H1 (cell line): ENCODE measurements around the gene SLC25A40. TPM values are rescaled to one million over a fixed set of nuclear protein-coding genes. Genes with fewer than 3 reads are reported as not detected.

Source experiments
- CTCF ChIA-PET: fragments of 300-600 bp; sonication (Branson Sonifier 250); formaldehyde crosslinking; loops from one replicate; lab custom pipeline; 2021; ENCODE audit not compliant: partially characterized antibody; lab: Charles Lee
- POLR2A ChIA-PET: fragments of 300-600 bp; sonication (Branson Sonifier 250); formaldehyde crosslinking; loops from one replicate; lab custom pipeline; 2021; ENCODE audit warnings: inconsistent platforms; ENCODE audit not compliant: partially characterized antibody; lab: Charles Lee
- DNase-seq, 2 experiments: peaks; one replicate each; pipeline versions ENCODE4 v3.0.0 to v3.0.0-alpha.2; 2010 to 2022; ENCODE audit warnings: low spot score in 2 of 2, low read depth in 1 of 2, mixed read lengths in 1 of 2
- FAIRE-seq: peaks from 2 replicates; lab custom pipeline; 2011; peaks lifted over from hg19 to GRCh38; lab: Jason Lieb, UNC
- H2AFZ ChIP-seq: 2 replicates; pipeline ENCODE4 v1.8.1; 2012; ENCODE audit warnings: low read length, inconsistent platforms
- H2AK5ac ChIP-seq: 2 replicates; pipeline ENCODE4 v1.6.1; 2013; ENCODE audit warnings: low read depth, low read length
- H2BK120ac ChIP-seq: replicated peaks from 2 replicates; pipeline ENCODE3; 2013; ENCODE audit warnings: low read depth, low read length, inconsistent platforms
- H2BK12ac ChIP-seq: 2 replicates; pipeline ENCODE4 v1.6.1; 2013; ENCODE audit warnings: low read depth, low read length
- H2BK15ac ChIP-seq: 2 replicates; pipeline ENCODE4 v1.6.1; 2013; ENCODE audit warnings: low read length
- H2BK20ac ChIP-seq: 2 replicates; pipeline ENCODE4 v1.6.1; 2013; ENCODE audit warnings: low read length
- H2BK5ac ChIP-seq: 2 replicates; pipeline ENCODE4 v1.6.1; 2013; ENCODE audit warnings: low read depth, low read length
- H3K14ac ChIP-seq: 2 replicates; pipeline ENCODE4 v1.6.1; 2013; ENCODE audit warnings: inconsistent platforms; ENCODE audit not compliant: insufficient read length
- H3K18ac ChIP-seq: 2 replicates; pipeline ENCODE4 v1.6.1; 2013; ENCODE audit warnings: low read length; ENCODE audit errors: extremely low read depth
- H3K23ac ChIP-seq: 2 replicates; pipeline ENCODE4 v1.6.1; 2013; ENCODE audit warnings: inconsistent platforms; ENCODE audit not compliant: insufficient read length
- H3K23me2 ChIP-seq: 2 replicates; pipeline ENCODE4 v1.6.1; 2013; ENCODE audit warnings: low read depth, low read length
- H3K27ac ChIP-seq: 2 replicates; pipeline ENCODE4 v1.6.1; 2011; ENCODE audit warnings: low read depth, low read length, inconsistent platforms
- H3K27me3 ChIP-seq, 4 experiments: replicated peaks in 1 of 4; 1 replicate in 1 of 4; 2 replicates in 3 of 4; pipeline versions ENCODE4 v1.6.1 to v1.8.1; 2011 to 2013; ENCODE audit warnings: low read length in 3 of 4, mild to moderate bottlenecking in 3 of 4, inconsistent platforms in 2 of 4, mixed read lengths in 2 of 4, moderate library complexity in 1 of 4; ENCODE audit not compliant: control insufficient read depth in 3 of 4, insufficient read depth in 3 of 4; ENCODE audit errors: extremely low read depth in 1 of 4
- H3K36me3 ChIP-seq, 4 experiments: 2 replicates each; pipeline versions ENCODE4 v1.6.1 to v1.8.1; 2011 to 2013; ENCODE audit warnings: mild to moderate bottlenecking in 4 of 4, low read length in 3 of 4, moderate library complexity in 2 of 4, control low read depth in 1 of 4, inconsistent platforms in 1 of 4; ENCODE audit not compliant: insufficient read depth in 4 of 4, control insufficient read depth in 2 of 4
- H3K4ac ChIP-seq: replicated peaks from 2 replicates; pipeline ENCODE3; 2013; ENCODE audit warnings: low read length, low read depth, mixed read lengths, inconsistent platforms; ENCODE audit not compliant: insufficient read length
- H3K4me1 ChIP-seq, 4 experiments: replicated peaks in 1 of 4; 1 replicate in 1 of 4; 2 replicates in 3 of 4; pipeline versions ENCODE4 v1.6.1 to v1.8.1; 2011 to 2013; ENCODE audit warnings: low read length in 3 of 4, inconsistent platforms in 2 of 4, mixed read lengths in 1 of 4; ENCODE audit not compliant: insufficient read depth in 4 of 4, control insufficient read depth in 3 of 4
- H3K4me2 ChIP-seq, 2 experiments: 2 replicates each; pipeline versions ENCODE4 v1.6.1 to v1.8.1; 2011 to 2013; ENCODE audit warnings: low read depth in 2 of 2, low read length in 2 of 2, control low read depth in 1 of 2, inconsistent platforms in 1 of 2, mild to moderate bottlenecking in 1 of 2; ENCODE audit not compliant: insufficient read depth in 1 of 2
- H3K4me3 ChIP-seq, 4 experiments: fragments of 200-600, 300-600 bp in 1 of 4; sonication (generic), shearing (Covaris generic), sonication (Bioruptor Twin) in 1 of 4; 2 replicates each; pipeline versions ENCODE4 v1.5.1 to v1.8.1; 2011 to 2016; ENCODE audit warnings: low read length in 4 of 4, low read depth in 3 of 4, control low read depth in 2 of 4, inconsistent platforms in 2 of 4, mild to moderate bottlenecking in 2 of 4, mixed read lengths in 1 of 4, moderate library complexity in 1 of 4; ENCODE audit not compliant: insufficient read depth in 2 of 4; ENCODE audit errors: extremely low read depth in 1 of 4
- H3K56ac ChIP-seq: replicated peaks from 2 replicates; pipeline ENCODE3; 2013; ENCODE audit warnings: low read depth, mild to moderate bottlenecking, mixed read lengths, low read length, inconsistent platforms; ENCODE audit not compliant: insufficient read length
- H3K79me1 ChIP-seq: 2 replicates; pipeline ENCODE4 v1.6.1; 2013; ENCODE audit warnings: low read depth, low read length, control low read depth
- H3K79me2 ChIP-seq, 2 experiments: 2 replicates each; pipeline versions ENCODE4 v1.6.1 to v1.8.1; 2012 to 2013; ENCODE audit warnings: low read length in 2 of 2, mild to moderate bottlenecking in 2 of 2, inconsistent platforms in 1 of 2; ENCODE audit not compliant: insufficient read depth in 2 of 2, control insufficient read depth in 1 of 2
- H3K9ac ChIP-seq, 4 experiments: replicated peaks in 1 of 4; 1 replicate in 1 of 4; 2 replicates in 3 of 4; pipeline versions ENCODE4 v1.6.1 to v1.8.1; 2011 to 2013; ENCODE audit warnings: low read depth in 3 of 4, low read length in 3 of 4, control low read depth in 2 of 4, mild to moderate bottlenecking in 2 of 4, moderate library complexity in 2 of 4, inconsistent platforms in 1 of 4; ENCODE audit errors: extremely low read depth in 1 of 4
- H3K9me3 ChIP-seq, 2 experiments: 2 replicates each; pipeline versions ENCODE4 v1.6.1 to v1.8.1; 2012 to 2013; ENCODE audit warnings: mild to moderate bottlenecking in 2 of 2, moderate library complexity in 2 of 2, control low read depth in 1 of 2, inconsistent platforms in 1 of 2, low read depth in 1 of 2, low read length in 1 of 2, mixed read lengths in 1 of 2; ENCODE audit not compliant: insufficient read depth in 2 of 2
- H4K20me1 ChIP-seq, 2 experiments: replicated peaks in 1 of 2; 2 replicates each; pipeline versions ENCODE3 to v1.8.1; 2011 to 2013; ENCODE audit warnings: inconsistent platforms in 2 of 2, low read length in 2 of 2, mild to moderate bottlenecking in 1 of 2; ENCODE audit not compliant: insufficient read depth in 2 of 2, control insufficient read depth in 1 of 2
- H4K5ac ChIP-seq: 2 replicates; pipeline ENCODE4 v1.6.1; 2013; ENCODE audit warnings: low read length, low read depth, mixed read lengths, inconsistent platforms; ENCODE audit not compliant: insufficient read length
- H4K8ac ChIP-seq: 2 replicates; pipeline ENCODE4 v1.8.0; 2013; ENCODE audit warnings: mild to moderate bottlenecking, moderate library complexity, low read length, inconsistent platforms; ENCODE audit not compliant: insufficient read depth; ENCODE audit errors: extremely low read depth
- H4K91ac ChIP-seq: replicated peaks from 2 replicates; pipeline ENCODE3; 2013; ENCODE audit warnings: low read length, mixed read lengths, inconsistent platforms; ENCODE audit not compliant: insufficient read length
- FOSL1 ChIP-seq: IDR thresholded peaks from 2 replicates; pipeline ENCODE4 v1.6.1; 2011; ENCODE audit warnings: mild to moderate bottlenecking, low read depth, low read length, moderate library complexity; ENCODE audit not compliant: insufficient read depth
- GABPA ChIP-seq: IDR thresholded peaks from 2 replicates; pipeline ENCODE4 v1.6.1; 2011; ENCODE audit warnings: mild to moderate bottlenecking, low read length, moderate library complexity, borderline replicate concordance; ENCODE audit not compliant: insufficient read depth
- SUZ12 ChIP-seq: fragments of 200-600 bp; sonication (generic); IDR thresholded peaks from 2 replicates; pipeline ENCODE4 v1.6.1; 2012; ENCODE audit warnings: mild to moderate bottlenecking, inconsistent platforms, low read length, moderate library complexity, mixed read lengths
- WGBS, 2 experiments: shearing (Covaris generic) in 1 of 2; methylation state at CpG; one replicate each; pipeline versions ENCODE4 v1.1.6 to v1.1.7; 2013 to 2015; ENCODE audit warnings: low lambda C conversion rate in 2 of 2, mixed read lengths in 2 of 2, inconsistent platforms in 1 of 2, low coverage in 1 of 2, missing lambda C conversion rate in 1 of 2; ENCODE audit not compliant: insufficient replicate concordance in 2 of 2, insufficient coverage in 1 of 2, insufficient read length in 1 of 2; ENCODE audit errors: extremely low coverage in 1 of 2, missing lambda C conversion rate in 1 of 2; 5-methylcytosine and 5-hydroxymethylcytosine counted together
- polyA plus RNA-seq, 7 experiments: library from polyadenylated mRNA; depleted of rRNA in 3 of 7; stranded (reverse) in 5 of 7; unstranded in 2 of 7; fragments of >200 nt in 5 of 7; fragments of 200-250 nt in 2 of 7; gene quantifications; 1 replicate in 5 of 7; 2 replicates in 1 of 7; 4 replicates in 1 of 7; pipeline versions ENCODE4 v1.2.1 to v1.2.3, GENCODE V29; 2011 to 2013; ENCODE audit warnings: missing spikeins in 2 of 7, mixed read lengths in 2 of 7
- total RNA-seq: library from RNA; stranded (reverse); fragmentation: NEBNext Ultra II Directional; extraction: Animal tissue kit (Norgen Biotek cat#: 25700); gene quantifications from 2 replicates; pipeline ENCODE4 v1.2.1, GENCODE V29; 2021

SLC25A40 gene
- total and polyA plus RNA-seq, 2 of the 8 experiments (the other 6 are each of a cell fraction or from before 2014, with no cell fraction given): 6.5 to 17.3 TPM

DNA sequence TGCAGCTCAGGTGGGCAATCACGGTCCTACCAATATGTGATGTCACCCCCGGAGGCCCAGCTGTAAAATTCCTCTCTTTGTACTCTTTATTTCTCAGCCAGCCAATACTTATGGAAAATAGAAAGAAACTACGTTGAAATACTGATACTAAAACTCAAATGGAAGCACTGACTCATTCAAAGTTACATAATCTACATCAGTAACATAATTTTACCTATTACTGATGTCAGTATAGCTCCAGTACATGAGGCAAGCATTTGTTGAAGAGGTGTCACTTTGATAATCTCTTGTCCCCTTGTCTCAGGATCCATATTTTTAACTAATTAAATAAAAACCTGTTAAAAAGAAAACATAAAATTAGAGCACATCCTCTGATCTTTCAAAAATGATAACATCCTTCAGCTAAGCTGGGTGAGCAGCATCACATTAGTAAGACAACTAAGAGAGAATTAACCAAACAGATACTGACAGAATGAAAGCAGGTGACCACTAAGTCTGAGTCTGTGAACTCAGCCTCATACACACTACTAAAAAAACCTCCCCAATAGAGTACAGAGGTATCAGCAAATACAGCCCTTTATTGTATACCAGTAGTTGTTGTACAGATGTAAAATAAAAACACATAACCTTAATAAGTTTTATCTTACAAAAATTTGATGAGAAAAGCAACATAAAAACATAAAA, 17.6 kb downstream of the SLC25A40 start:
- Histone ChIP-seq H3K27me3 (no peaks in the 10 kb centered on the region), H3K27ac (no peak overlapping the region), H2AFZ (no peak overlapping the region), H3K79me2 (no peaks in the 10 kb centered on the region), H3K23me2 (no peaks in the 10 kb centered on the region), H3K4ac (no peak overlapping the region), H2BK12ac (no peak overlapping the region), H4K20me1 (no peaks in the 10 kb centered on the region), H3K4me2 (no peak overlapping the region), H3K4me1 (no peaks in the 10 kb centered on the region; a peak in 1 of 7 replicates), H2AK5ac (no peak overlapping the region), H2BK15ac (no peak overlapping the region), H2BK20ac (no peak overlapping the region), H3K9me3 (no peaks in the 10 kb centered on the region), H3K79me1 (no peaks in the 10 kb centered on the region), H2BK120ac (no peak overlapping the region), H3K14ac (no peak overlapping the region), H4K91ac (no peak overlapping the region), H3K36me3 (peaks cover 0 to 22% (median 8%) of the 10 kb centered on the region in 4 experiments; a peak in 5 of 8 replicates), H3K4me3 (no peak overlapping the region), H3K23ac (no peak overlapping the region), H2BK5ac (no peak overlapping the region), H3K56ac (no peak overlapping the region), H3K18ac (no peak overlapping the region), H4K5ac (no peak overlapping the region), H4K8ac (no peak overlapping the region), H3K9ac (no peak overlapping the region)
- POLR2A ChIA-PET: interaction anchor here (0.6 kb wide), 1 partner anchor 13 kb away, joined by 3 read pairs; no protein-coding TSS in a partner anchor
- FAIRE-seq (no peak), DNase-seq (no peak)
- CTCF ChIA-PET: no interaction called here
- TF ChIP-seq GABPA: no peak
- TF ChIP-seq FOSL1: no peak
- no peak for TF ChIP-seq SUZ12
- WGBS, 2 experiments: 99% methylated on average over 3 of the region's 3 CpGs; no CpG with 5 or more reads in 1 of the 2 experiments
